B cell (primary cell): Measurements from ENCODE around the gene CTCF. TPM values are rescaled to one million over a fixed set of nuclear protein-coding genes. Genes with fewer than 3 reads are reported as not detected.

Experiments
- ATAC-seq: fragments of 200-7000 bp; cut with Tn5 transposase; one replicate; pipeline ENCODE4 v1.10.0; 2021; ENCODE audit warnings: low read depth, mild to moderate bottlenecking, moderate number of reproducible peaks, moderate library complexity
- CTCF ChIA-PET: fragments of 350-600 bp; sonication (Branson Sonifier 250); formaldehyde crosslinking; loops from one replicate; lab custom pipeline; 2021; ENCODE audit warnings: antibody characterized with exemption, inconsistent platforms; lab: Charles Lee
- POLR2A ChIA-PET: fragments of 350-600 bp; sonication (Branson Sonifier 250); formaldehyde crosslinking; loops from one replicate; lab custom pipeline; 2021; ENCODE audit warnings: antibody characterized with exemption; lab: Charles Lee
- DNase-seq: peaks from one replicate; pipeline ENCODE4 v3.0.0; 2013
- H2AFZ ChIP-seq: 2 replicates; pipeline ENCODE4 v1.6.1; 2012; ENCODE audit warnings: mild to moderate bottlenecking, low read depth, low read length; ENCODE audit not compliant: insufficient read depth, poor library complexity, severe bottlenecking
- H3K27ac ChIP-seq, 2 donors: 1 replicate in 1 of 2; 2 replicates in 1 of 2; pipeline ENCODE4 v1.5.1; 2012 to 2013; ENCODE audit warnings: low read length in 2 of 2, mild to moderate bottlenecking in 2 of 2, moderate library complexity in 1 of 2
- H3K27me3 ChIP-seq, 4 experiments: fragments of 200-600 bp in 1 of 4; sonication (generic) in 1 of 4; replicated peaks in 1 of 4; 1 replicate in 2 of 4; 2 replicates in 2 of 4; pipeline versions ENCODE4 v1.6.1 to v1.7.0; 2013 to 2016; ENCODE audit warnings: low read length in 3 of 4, mild to moderate bottlenecking in 2 of 4, mixed read lengths in 1 of 4, moderate library complexity in 1 of 4; ENCODE audit not compliant: insufficient read depth in 4 of 4, control insufficient read depth in 3 of 4; ENCODE audit errors: control extremely low read depth in 1 of 4
- H3K36me3 ChIP-seq, 2 experiments: replicated peaks in 1 of 2; 1 replicate in 1 of 2; 2 replicates in 1 of 2; pipeline versions ENCODE4 v1.6.1 to v1.7.1; 2013; ENCODE audit warnings: low read length in 1 of 2; ENCODE audit not compliant: insufficient read depth in 2 of 2, control insufficient read depth in 1 of 2; ENCODE audit errors: control extremely low read depth in 1 of 2, extremely low read depth in 1 of 2
- H3K4me1 ChIP-seq, 2 donors: fragments of 200-600 bp in 1 of 2; sonication (generic) in 1 of 2; 1 replicate in 1 of 2; 2 replicates in 1 of 2; pipeline versions ENCODE4 v1.5.1 to v1.6.1; 2013 to 2017; ENCODE audit warnings: low read length in 2 of 2; ENCODE audit not compliant: control insufficient read depth in 2 of 2, insufficient read depth in 2 of 2
- H3K4me2 ChIP-seq: replicated peaks from 2 replicates; pipeline ENCODE3; 2012; ENCODE audit warnings: mild to moderate bottlenecking, low read depth, low read length; ENCODE audit not compliant: poor library complexity, severe bottlenecking
- H3K4me3 ChIP-seq, 5 experiments: fragments of 200-600 bp in 1 of 5; sonication (generic) in 1 of 5; 1 replicate in 3 of 5; 2 replicates in 2 of 5; pipeline versions ENCODE4 v1.5.1 to v1.7.0; 2011 to 2016; ENCODE audit warnings: low read length in 4 of 5, mild to moderate bottlenecking in 4 of 5, low read depth in 2 of 5, control low read depth in 1 of 5, moderate library complexity in 1 of 5; ENCODE audit not compliant: insufficient read depth in 1 of 5; ENCODE audit errors: control extremely low read depth in 1 of 5, extremely low read depth in 1 of 5
- H3K79me2 ChIP-seq: fragments of 200-600 bp; sonication (generic); one replicate; pipeline ENCODE4 v1.6.0; 2016; ENCODE audit warnings: low read length; ENCODE audit not compliant: control insufficient read depth, insufficient read depth
- H3K9ac ChIP-seq: fragments of 200-600 bp; sonication (generic); 2 replicates; pipeline ENCODE4 v1.6.1; 2017; ENCODE audit warnings: mild to moderate bottlenecking, low read length, moderate library complexity
- H3K9me3 ChIP-seq, 3 donors: one replicate each; pipeline versions ENCODE4 v1.6.1 to v1.7.1; 2013; ENCODE audit warnings: low read length in 2 of 3; ENCODE audit not compliant: control insufficient read depth in 2 of 3, insufficient read depth in 1 of 3; ENCODE audit errors: control extremely low read depth in 1 of 3
- H4K20me1 ChIP-seq: 2 replicates; pipeline ENCODE4 v1.6.0; 2012; ENCODE audit warnings: mild to moderate bottlenecking, low read length; ENCODE audit not compliant: insufficient read depth, control insufficient read depth, poor library complexity, severe bottlenecking
- H3K27ac Mint-ChIP-seq: one replicate; pipeline ENCODE4 v1.8.0; 2021; ENCODE audit warnings: mixed read lengths
- H3K27me3 Mint-ChIP-seq: one replicate; pipeline ENCODE4 v1.8.0; 2021; ENCODE audit warnings: mixed read lengths
- H3K4me1 Mint-ChIP-seq: one replicate; pipeline ENCODE4 v1.8.0; 2021; ENCODE audit warnings: mixed read lengths
- H3K4me3 Mint-ChIP-seq: one replicate; pipeline ENCODE4 v1.8.0; 2021; ENCODE audit warnings: mixed read lengths
- H3K9me3 Mint-ChIP-seq: one replicate; pipeline ENCODE4 v1.8.0; 2022; ENCODE audit warnings: mixed read lengths; ENCODE audit not compliant: insufficient read depth
- CTCF ChIP-seq: fragments of 200-600 bp; IDR thresholded peaks from one replicate; pipeline ENCODE4 v1.8.0; 2022; ENCODE audit warnings: antibody characterized with exemption, mild to moderate bottlenecking
- EZH2 ChIP-seq: IDR thresholded peaks from 2 replicates; pipeline ENCODE4 v1.6.1; 2012; ENCODE audit warnings: borderline replicate concordance, low read depth, mild to moderate bottlenecking, moderate library complexity, low read length; ENCODE audit not compliant: insufficient read depth, poor library complexity, severe bottlenecking
- WGBS: methylation state at CpG from one replicate; pipeline ENCODE4 v1.1.5; 2013; ENCODE audit warnings: missing lambda C conversion rate; ENCODE audit not compliant: insufficient coverage; 5-methylcytosine and 5-hydroxymethylcytosine counted together
- intact Hi-C: fragments of 100-400 bp; cut with micrococcal nuclease; formaldehyde crosslinking; loops from one replicate; pipeline ENCODE4 v1.10.0; 2022
- polyA plus RNA-seq: library from polyadenylated mRNA; depleted of rRNA; stranded (reverse); fragments of >200 nt; gene quantifications from 2 replicates; pipeline ENCODE4 v1.2.3, GENCODE V29; 2012
- total RNA-seq, 2 donors: library from RNA; stranded (reverse); fragments of 120-200 nt in 1 of 2; gene quantifications; 1 replicate in 1 of 2; 2 replicates in 1 of 2; pipeline versions ENCODE4 v1.2.3 to v1.2.4, GENCODE V29; 2013 to 2022

Gene CTCF
- total and polyA plus RNA-seq, 2 donors (not counting 1 experiment from before 2014, with no cell fraction given) = 42.7 to 78.4 TPM

GRCh38 chr16:67537636-67538591, 24.4 kb upstream of the CTCF start:
- Histone ChIP-seq H3K27me3 (no peaks in the 10 kb centered on the region), H4K20me1 (peaks cover 71% of the 10 kb centered on the region), H2AFZ (peak overlapping the region; percentile 61), H3K9me3 (no peaks in the 10 kb centered on the region), H3K4me2 (peak overlapping the region; percentile 99), H3K36me3 (peaks cover 0 to 49% of the 10 kb centered on the region in 2 experiments), H3K4me3 (peak overlapping the region; percentile 4 to 78 (median 69)), H3K4me1 (peaks cover 63 to 79% of the 10 kb centered on the region in 2 donors), H3K9ac (peak overlapping the region; percentile 79), H3K79me2 (peaks cover 60% of the 10 kb centered on the region), H3K27ac (peak overlapping the region; percentile 91 to 97)
- peak overlapping the region; percentile 95 for H3K27ac Mint-ChIP-seq
- POLR2A ChIA-PET = interaction anchor here (0.8 to 6.3 kb wide), 14 partner anchors 8 to 148 kb away, joined by 3 to 76 read pairs (median 5); partner anchors contain the start of genes ACD, CARMIL2, CTCF and RIPOR1
- no peaks in the 10 kb centered on the region for H3K27me3 Mint-ChIP-seq
- ATAC-seq (peak; percentile 62), DNase-seq (peak; percentile 87)
- 2% methylated on average over 97 of the region's 97 CpGs for WGBS
- CTCF ChIA-PET = interaction anchor here (0.7 to 12.8 kb wide), 19 partner anchors 8 to 279 kb away, joined by 3 to 178 read pairs (median 5); partner anchors contain the start of genes ATP6V0D1, C16orf86, CARMIL2 and CTCF
- peaks cover 75% of the 10 kb centered on the region for H3K4me1 Mint-ChIP-seq
- no peaks in the 10 kb centered on the region for H3K9me3 Mint-ChIP-seq
- peak overlapping the region; percentile 91 for H3K4me3 Mint-ChIP-seq
- intact Hi-C loops = loop anchor here (1.0 to 2.0 kb wide), 2 partner anchors 9 to 17 kb away; no protein-coding TSS in a partner anchor
- TF ChIP-seq EZH2 (no peak), CTCF (no peak)
